Kidney (tissue), 14 donors: ENCODE results near the gene TRIL. TPM values are rescaled to one million over a fixed set of nuclear protein-coding genes. Genes with fewer than 3 reads are reported as not detected.

Experiments used
- DNase-seq, 5 donors: peaks; one replicate each; pipeline ENCODE4 v3.0.0-alpha.2; 2013 to 2020
- FAIRE-seq: peaks from 2 replicates; lab custom pipeline; 2012; peaks lifted over from hg19 to GRCh38; lab: Jason Lieb, UNC
- H3K27ac ChIP-seq, 2 donors: one replicate each; pipeline ENCODE4 v1.7.0; 2013; ENCODE audit warnings: low read depth in 2 of 2, low read length in 2 of 2, inconsistent platforms in 1 of 2
- H3K27me3 ChIP-seq: one replicate; pipeline ENCODE4 v1.7.1; 2013; ENCODE audit warnings: low read length, inconsistent platforms; ENCODE audit not compliant: control insufficient read depth, insufficient read depth
- H3K36me3 ChIP-seq, 3 donors: one replicate each; pipeline versions ENCODE4 v1.7.0 to v1.7.1; 2013; ENCODE audit warnings: low read length in 3 of 3, control low read depth in 1 of 3, inconsistent platforms in 1 of 3; ENCODE audit not compliant: insufficient read depth in 3 of 3, control insufficient read depth in 2 of 3
- H3K4me1 ChIP-seq, 3 donors: one replicate each; pipeline versions ENCODE4 v1.7.0 to v1.7.1; 2013; ENCODE audit warnings: low read length in 3 of 3, inconsistent platforms in 1 of 3, low read depth in 1 of 3; ENCODE audit not compliant: control insufficient read depth in 2 of 3, insufficient read depth in 2 of 3
- H3K4me3 ChIP-seq, 3 donors: one replicate each; pipeline versions ENCODE4 v1.7.0 to v1.8.1; 2013; ENCODE audit warnings: low read length in 3 of 3, control low read depth in 1 of 3, inconsistent platforms in 1 of 3
- H3K9ac ChIP-seq, 3 donors: one replicate each; pipeline versions ENCODE4 v1.7.0 to v1.7.1; 2013; ENCODE audit warnings: low read length in 3 of 3, control low read depth in 1 of 3, inconsistent platforms in 1 of 3
- H3K9me3 ChIP-seq, 3 donors: one replicate each; pipeline versions ENCODE4 v1.7.0 to v1.7.1; 2013; ENCODE audit warnings: low read length in 3 of 3, control low read depth in 1 of 3, inconsistent platforms in 1 of 3; ENCODE audit not compliant: control insufficient read depth in 2 of 3, insufficient read depth in 1 of 3
- CTCF ChIP-seq: IDR thresholded peaks from 3 replicates; pipeline ENCODE4 v1.5.1; 2012; ENCODE audit warnings: mild to moderate bottlenecking, moderate library complexity, borderline replicate concordance; ENCODE audit not compliant: insufficient read depth; ENCODE audit errors: extremely low read depth
- intact Hi-C: fragments of 100-400 bp; cut with DNase I; formaldehyde crosslinking; loops from one replicate; pipeline ENCODE4 v1.11.1; 2022
- polyA plus RNA-seq: library from polyadenylated mRNA; stranded (reverse); fragments of 350-450 nt; fragmentation: Illumina TruSeq; extraction: RNeasy Lipid Tissue Mini Kit (QIAGEN cat#74804); gene quantifications from one replicate; pipeline ENCODE4 v1.2.3, GENCODE V29; 2014; ENCODE audit warnings: low read depth, low replicate concordance; ENCODE audit not compliant: insufficient read depth
- total RNA-seq: library from RNA; stranded (reverse); fragmentation: NEBNext Ultra II Directional; extraction: Animal tissue kit (Norgen Biotek cat#: 25700); gene quantifications from one replicate; pipeline ENCODE4 v1.2.1, GENCODE V29; 2021
- donor health status: control.
- donor health status: control.
- donor health status: control.
- donor health status: control.
- donor health status: control.
- donor health status: DM: yes; HTN: yes; CAD: no.
- donor health status: Normal renal cell carcinoma (clear cell type).

The TRIL gene
- total and polyA plus RNA-seq, 2 donors from 2014 or later = 4.2 to 6.1 TPM

GRCh38 chr7:28976022-28976421 lies 17.9 kb upstream of the TRIL start:
- H3K4me1 ChIP-seq = no peaks in the 10 kb centered on the region
- no peaks in the 10 kb centered on the region for H3K36me3 ChIP-seq
- H3K9me3 ChIP-seq = peaks cover 0 to 5% (median 3%) of the 10 kb centered on the region in 3 donors
- H3K27me3 ChIP-seq = no peaks in the 10 kb centered on the region
- TF ChIP-seq CTCF = no peak
- no peak overlapping the region for H3K4me3 ChIP-seq
- H3K9ac ChIP-seq = no peak overlapping the region
- H3K27ac ChIP-seq = no peak overlapping the region
- FAIRE-seq (no peak), DNase-seq (no peak)
- intact Hi-C loops = no loop called here

GRCh38 chr7:28973591-28973990 lies 15.5 kb upstream of the TRIL start:
- TF ChIP-seq CTCF = no peak
- H3K9me3 ChIP-seq = peaks cover 0 to 5% (median 3%) of the 10 kb centered on the region in 3 donors
- H3K27me3 ChIP-seq = no peaks in the 10 kb centered on the region
- H3K4me1 ChIP-seq = no peaks in the 10 kb centered on the region
- no peak overlapping the region for H3K27ac ChIP-seq
- H3K4me3 ChIP-seq = no peak overlapping the region
- intact Hi-C loops = no loop called here
- H3K36me3 ChIP-seq = no peaks in the 10 kb centered on the region
- no peak overlapping the region for H3K9ac ChIP-seq
- DNase-seq = no peak
- FAIRE-seq = no peak

- intact Hi-C loops = no loop called here
- no peak overlapping the region for H3K9ac ChIP-seq
- no peak overlapping the region for H3K27ac ChIP-seq
- no peak for TF ChIP-seq CTCF
- FAIRE-seq = no peak
- DNase-seq = no peak
- H3K36me3 ChIP-seq = no peaks in the 10 kb centered on the region
- no peaks in the 10 kb centered on the region for H3K9me3 ChIP-seq
- H3K4me3 ChIP-seq = no peak overlapping the region
- no peaks in the 10 kb centered on the region for H3K27me3 ChIP-seq
- no peaks in the 10 kb centered on the region for H3K4me1 ChIP-seq
Observed at GRCh38 chr7:28964056-28964455, 5.9 kb upstream of the TRIL start.

GRCh38 chr7:28961972-28962371 lies 3.8 kb upstream of the TRIL start:
- FAIRE-seq (no peak), DNase-seq (peak in 4 of 5 donors; percentile 29 to 64 (median 44))
- no peaks in the 10 kb centered on the region for H3K9me3 ChIP-seq
- peaks cover 0 to 10% (median 0%) of the 10 kb centered on the region in 3 donors for H3K4me1 ChIP-seq
- H3K27me3 ChIP-seq = no peaks in the 10 kb centered on the region
- no peak overlapping the region for H3K9ac ChIP-seq
- no peaks in the 10 kb centered on the region for H3K36me3 ChIP-seq
- no peak overlapping the region for H3K4me3 ChIP-seq
- intact Hi-C loops = no loop called here
- no peak for TF ChIP-seq CTCF
- no peak overlapping the region for H3K27ac ChIP-seq
